Measurements from ENCODE around the gene SHROOM3. TPM values are rescaled to one million over a fixed set of nuclear protein-coding genes. Genes with fewer than 3 reads are reported as not detected.

The SHROOM3 gene
- total RNA-seq (2014; rRNA removed; shearing (Covaris generic)) (59.7 and 73.5 TPM in 2 replicates), polyA plus RNA-seq (2016; fragmentation: Nextera tagmentation; extraction: Ambion mirVana) (10.8 and 11.3 TPM in 2 replicates)
- long read RNA-seq, partial matches to known transcripts: 5 of 7 reads
- long read RNA-seq, other reads (novel, unspliced or antisense): 1 of 7 reads

- peak; percentile 37 for DNase-seq (ENCODE audit: low spot score)
- Mint-ChIP-seq H3K27ac (peak within 1 kb of the TSS; percentile 93), H3K9me3 (no peaks in the 10 kb centered on the region), H3K4me1 (peaks cover 42% of the 10 kb centered on the region), H3K36me3 (ENCODE audit: low read depth) (peaks cover 3% of the 10 kb centered on the region; the same call in 1 of the 3 replicates), H3K4me3 (peak within 1 kb of the TSS; percentile 77), H3K27me3 (ENCODE audit: insufficient read depth, low read depth, poor library complexity) (peaks cover 2% of the 10 kb centered on the region)
- TF ChIP-seq EZH2phosphoT487 (IDR thresholded peaks at IDR 0.05; ENCODE audit: unreplicated experiment) (no peak), REST (IDR thresholded peaks at IDR 0.05; ENCODE audit: unreplicated experiment) (no peak), EZH2 (IDR thresholded peaks at IDR 0.05; ENCODE audit: low read depth, unreplicated experiment) (no peak), ZNF114 (CRISPR knock-in tag; IDR thresholded peaks at IDR 0.05) (no peak), STAT1 (IDR thresholded peaks at IDR 0.05; ENCODE audit: unreplicated experiment) (no peak)
- peak within 1 kb of the TSS; percentile 69 for H3K4me2 ChIP-seq
- ATAC-seq: peak; percentile 77
- H2AFZ ChIP-seq: no peak within 1 kb of the TSS
- H3K9me2 ChIP-seq (ENCODE audit: insufficient read depth): no peaks in the 10 kb centered on the region
- H3F3A ChIP-seq (replicated peaks; ENCODE audit: low read depth): no peaks in the 10 kb centered on the region
- no peaks in the 10 kb centered on the region for H4K20me1 ChIP-seq (replicated peaks; ENCODE audit: insufficient read depth)
- H3K36me3 ChIP-seq (ENCODE audit: insufficient read depth): no peaks in the 10 kb centered on the region
- H3K27me3 ChIP-seq (ENCODE audit: insufficient read depth): no peaks in the 10 kb centered on the region
- H3K4me1 ChIP-seq (ENCODE audit: insufficient read depth): peaks cover 24% of the 10 kb centered on the region
- peak within 1 kb of the TSS; percentile 43 for H3K4me3 ChIP-seq
- no peaks in the 10 kb centered on the region for H3K79me2 ChIP-seq (replicated peaks; ENCODE audit: insufficient read depth)
- H3K27ac ChIP-seq (ENCODE audit: low read depth): peak within 1 kb of the TSS; percentile 65
Observed at GRCh38 chr4:76434901-76435527, at the start of gene SHROOM3. Gene SHROOM3 (plus strand): TSS chr4:76435229. CDS start chr4:76436053, 824 bp downstream.

- peaks cover 31% of the 10 kb centered on the region for H3K4me1 ChIP-seq (ENCODE audit: insufficient read depth)
- H4K20me1 ChIP-seq (replicated peaks; ENCODE audit: insufficient read depth): no peaks in the 10 kb centered on the region
- H3K79me2 ChIP-seq (replicated peaks; ENCODE audit: insufficient read depth): no peaks in the 10 kb centered on the region
- Mint-ChIP-seq H3K36me3 (ENCODE audit: low read depth) (peaks cover 10% of the 10 kb centered on the region), H3K27me3 (ENCODE audit: insufficient read depth, low read depth, poor library complexity) (peaks cover 7% of the 10 kb centered on the region), H3K4me3 (no peak overlapping the region), H3K4me1 (peaks cover 36% of the 10 kb centered on the region), H3K9me3 (peaks cover 15% of the 10 kb centered on the region), H3K27ac (no peak overlapping the region)
- H3K27me3 ChIP-seq (ENCODE audit: insufficient read depth): no peaks in the 10 kb centered on the region
- H3K27ac ChIP-seq (ENCODE audit: low read depth): no peak overlapping the region
- 0 out of 2 replicates have a peak overlapping the region, but pooled peaks have one; percentile 12 for H2AFZ ChIP-seq
- ATAC-seq (no peak), DNase-seq (ENCODE audit: low spot score) (no peak)
- no peak overlapping the region for H3K4me2 ChIP-seq
- H3K36me3 ChIP-seq (ENCODE audit: insufficient read depth): no peaks in the 10 kb centered on the region
- H3K4me3 ChIP-seq: no peak overlapping the region
- no peaks in the 10 kb centered on the region for H3F3A ChIP-seq (replicated peaks; ENCODE audit: low read depth)
- peaks cover 12% of the 10 kb centered on the region; the same call in 1 of the 2 replicates for H3K9me2 ChIP-seq (ENCODE audit: insufficient read depth)
- no peak for TF ChIP-seq ZNF462 (CRISPR knock-in tag; IDR thresholded peaks at IDR 0.05)
- TF ChIP-seq ETS1 (IDR thresholded peaks at IDR 0.05): no peak
- no peak for TF ChIP-seq EZH2phosphoT487 (IDR thresholded peaks at IDR 0.05; ENCODE audit: unreplicated experiment)
- TF ChIP-seq NANOG (IDR thresholded peaks at IDR 0.05; ENCODE audit: borderline replicate concordance): no peak
- no peak for TF ChIP-seq STAT1 (IDR thresholded peaks at IDR 0.05; ENCODE audit: unreplicated experiment)
- no peak for TF ChIP-seq JUNB (IDR thresholded peaks at IDR 0.05; ENCODE audit: unreplicated experiment)
- TF ChIP-seq POLR2AphosphoS5 (IDR thresholded peaks at IDR 0.05; ENCODE audit: low read depth): no peak
Observed at GRCh38 chr4:76385974-76386373, 49.1 kb upstream of the SHROOM3 start.

Measured in GM23338 (cell line).